IMR-90 (cell line): Measurements from ENCODE around the gene NPHP4. TPM values are rescaled to one million over a fixed set of nuclear protein-coding genes. Genes with fewer than 3 reads are reported as not detected.

ENCODE experiments used
- ATAC-seq: fragments of 200-7000 bp; cut with Tn5 transposase; 2 replicates; pipeline ENCODE4 v1.9.1; 2020; ENCODE audit warnings: low read depth, mild to moderate bottlenecking, moderate library complexity
- BruUV-seq: library from RNA; stranded (reverse); fragments of 400-500 nt; replicated peaks from 2 replicates; lab custom pipeline; 2021; lab: Mats Ljungman, UMichigan
- CTCF ChIA-PET: fragments of 300-600 bp; formaldehyde crosslinking; extraction: SDS; loops from one replicate; lab custom pipeline; 2021; ENCODE audit warnings: antibody characterized with exemption; lab: Yijun Ruan, JAX
- POLR2A ChIA-PET: fragments of 300-600 bp; sonication (Branson Sonifier 250); formaldehyde crosslinking; loops from one replicate; lab custom pipeline; 2022; ENCODE audit warnings: antibody characterized with exemption; ENCODE audit not compliant: unreplicated experiment; lab: Charles Lee
- DNase-seq: peaks from one replicate; pipeline ENCODE4 v3.0.0; 2013
- H2AFZ ChIP-seq: replicated peaks from 2 replicates; pipeline ENCODE3; 2013; ENCODE audit warnings: low read length, mild to moderate bottlenecking; ENCODE audit not compliant: poor library complexity
- H2AK5ac ChIP-seq: 2 replicates; pipeline ENCODE4 v1.6.1; 2013; ENCODE audit warnings: low read depth, low read length, inconsistent platforms
- H2AK9ac ChIP-seq: replicated peaks from 2 replicates; pipeline ENCODE3; 2013; ENCODE audit warnings: mild to moderate bottlenecking, low read depth, low read length, moderate library complexity; ENCODE audit not compliant: poor library complexity
- H2BK120ac ChIP-seq: 2 replicates; pipeline ENCODE4 v1.6.1; 2013; ENCODE audit warnings: low read depth, low read length, inconsistent platforms
- H2BK15ac ChIP-seq: 3 replicates; pipeline ENCODE4 v1.6.1; 2013; ENCODE audit warnings: low read depth, low read length, inconsistent platforms
- H2BK20ac ChIP-seq: 2 replicates; pipeline ENCODE4 v1.6.1; 2013; ENCODE audit warnings: low read depth, mild to moderate bottlenecking, inconsistent platforms, low read length, moderate library complexity
- H2BK5ac ChIP-seq: 2 replicates; pipeline ENCODE4 v1.6.1; 2013; ENCODE audit warnings: mild to moderate bottlenecking, low read depth, low read length, inconsistent platforms; ENCODE audit not compliant: poor library complexity, severe bottlenecking
- H3K14ac ChIP-seq: replicated peaks from 2 replicates; pipeline ENCODE4 v1.6.1; 2013; ENCODE audit warnings: low read depth, low read length, inconsistent platforms
- H3K18ac ChIP-seq: 2 replicates; pipeline ENCODE4 v1.6.1; 2013; ENCODE audit warnings: low read depth, low read length, control low read depth
- H3K23ac ChIP-seq: 2 replicates; pipeline ENCODE4 v1.6.1; 2013; ENCODE audit warnings: low read depth, low read length, inconsistent platforms
- H3K27ac ChIP-seq: 2 replicates; pipeline ENCODE4 v1.5.1; 2013; ENCODE audit warnings: mild to moderate bottlenecking, control low read depth, low read length; ENCODE audit not compliant: insufficient read depth
- H3K27me3 ChIP-seq: 2 replicates; pipeline ENCODE4 v1.6.1; 2013; ENCODE audit warnings: low read length; ENCODE audit not compliant: control insufficient read depth, insufficient read depth
- H3K36me3 ChIP-seq: 2 replicates; pipeline ENCODE4 v1.6.1; 2013; ENCODE audit warnings: low read length, mixed read lengths; ENCODE audit not compliant: control insufficient read depth, insufficient read depth
- H3K4ac ChIP-seq: 2 replicates; pipeline ENCODE4 v1.6.1; 2013; ENCODE audit warnings: low read depth, low read length, inconsistent platforms
- H3K4me1 ChIP-seq: 2 replicates; pipeline ENCODE4 v1.6.1; 2013; ENCODE audit warnings: low read length, mixed read lengths; ENCODE audit not compliant: control insufficient read depth, insufficient read depth
- H3K4me2 ChIP-seq: 2 replicates; pipeline ENCODE4 v1.6.1; 2013; ENCODE audit warnings: low read depth, mild to moderate bottlenecking, control low read depth, low read length, moderate library complexity
- H3K4me3 ChIP-seq: 2 replicates; pipeline ENCODE4 v1.5.1; 2013; ENCODE audit warnings: low read depth, mild to moderate bottlenecking, control low read depth, low read length, moderate library complexity; ENCODE audit not compliant: insufficient read depth
- H3K56ac ChIP-seq: 2 replicates; pipeline ENCODE4 v1.6.1; 2013; ENCODE audit warnings: low read length, inconsistent platforms; ENCODE audit not compliant: insufficient read depth; ENCODE audit errors: extremely low read depth
- H3K79me1 ChIP-seq, 2 experiments: 2 replicates each; pipeline ENCODE4 v1.6.1; 2013; ENCODE audit warnings: low read length in 2 of 2, inconsistent platforms in 1 of 2, low read depth in 1 of 2
- H3K9ac ChIP-seq: 2 replicates; pipeline ENCODE4 v1.6.1; 2013; ENCODE audit warnings: low read depth, low read length, control low read depth
- H3K9me1 ChIP-seq: 2 replicates; pipeline ENCODE4 v1.6.1; 2013; ENCODE audit warnings: low read length, inconsistent platforms; ENCODE audit not compliant: insufficient read depth
- H3K9me3 ChIP-seq: 2 replicates; pipeline ENCODE4 v1.6.1; 2013; ENCODE audit warnings: low read length; ENCODE audit not compliant: control insufficient read depth, insufficient read depth
- H4K20me1 ChIP-seq: 2 replicates; pipeline ENCODE4 v1.6.1; 2013; ENCODE audit warnings: low read length, inconsistent platforms; ENCODE audit not compliant: insufficient read depth
- H4K5ac ChIP-seq: 2 replicates; pipeline ENCODE4 v1.6.1; 2013; ENCODE audit warnings: mild to moderate bottlenecking, low read depth, low read length, control low read depth
- H4K8ac ChIP-seq, 2 experiments: 2 replicates each; pipeline ENCODE4 v1.6.1; 2013; ENCODE audit warnings: low read depth in 2 of 2, low read length in 2 of 2, control low read depth in 1 of 2, inconsistent platforms in 1 of 2
- H4K91ac ChIP-seq: 2 replicates; pipeline ENCODE4 v1.6.1; 2013; ENCODE audit warnings: low read depth, low read length, inconsistent platforms; ENCODE audit not compliant: insufficient read depth
- CTCF ChIP-seq: conservative IDR thresholded peaks from 2 replicates; pipeline ENCODE4 v1.5.1; 2012; ENCODE audit warnings: mild to moderate bottlenecking, low read depth, low read length, improper control_type of control experiment
- FOS ChIP-seq: fragments of 150-350 bp; IDR thresholded peaks from 2 replicates; pipeline ENCODE4 v1.6.1; 2016; ENCODE audit warnings: low read depth, low read length
- MAFK ChIP-seq: IDR thresholded peaks from 2 replicates; pipeline ENCODE4 v1.6.1; 2012; ENCODE audit warnings: low read depth, low read length, improper control_type of control experiment
- MAZ ChIP-seq: IDR thresholded peaks from 2 replicates; pipeline ENCODE4 v1.6.1; 2012; ENCODE audit warnings: low read depth, mild to moderate bottlenecking, low read length, improper control_type of control experiment, moderate library complexity, borderline replicate concordance
- NFE2L2 ChIP-seq: fragments of 150-350 bp; IDR thresholded peaks from 2 replicates; pipeline ENCODE4 v1.6.1; 2016; ENCODE audit warnings: low read depth, mild to moderate bottlenecking, low read length
- RAD21 ChIP-seq: IDR thresholded peaks from 2 replicates; pipeline ENCODE4 v1.6.1; 2012; ENCODE audit warnings: low read length, improper control_type of control experiment
- SMC3 ChIP-seq: fragments of 150-350 bp; IDR thresholded peaks from 2 replicates; pipeline ENCODE4 v1.6.1; 2016; ENCODE audit warnings: low read depth, mild to moderate bottlenecking, antibody characterized with exemption, low read length, moderate library complexity
- WGBS, 2 experiments: methylation state at CpG; one replicate each; pipeline versions ENCODE4 v1.1.5 to v1.1.7; 2013; ENCODE audit warnings: missing lambda C conversion rate in 2 of 2; ENCODE audit not compliant: insufficient read length in 1 of 2; ENCODE audit errors: extremely low coverage in 2 of 2; 5-methylcytosine and 5-hydroxymethylcytosine counted together
- dilution Hi-C: fragments of 300-500 bp; cut with HindIII; formaldehyde crosslinking; loops from one replicate; pipeline ENCODE4 v1.14.3; 2018; ENCODE audit warnings: low sequenced_read_pairs; ENCODE audit not compliant: unreplicated experiment
- in situ Hi-C: fragments of 300-500 bp; cut with MboI; formaldehyde crosslinking; loops from 3 replicates; pipeline ENCODE4 v1.14.3; 2019; ENCODE audit warnings: low sequenced_read_pairs, inconsistent platforms, mixed read lengths
- intact Hi-C: fragments of 100-400 bp; cut with micrococcal nuclease; formaldehyde crosslinking; loops from 2 replicates; pipeline ENCODE4 v1.10.0; 2022
- polyA plus RNA-seq, 3 experiments: library from polyadenylated mRNA; depleted of rRNA; stranded (reverse); fragments of >200 nt; gene quantifications; 2 replicates each; pipeline ENCODE4 v1.2.3, GENCODE V29; 2012; ENCODE audit warnings: low replicate concordance in 1 of 3
- total RNA-seq: library from RNA; depleted of rRNA; stranded (reverse); fragments of >200 nt; gene quantifications from 2 replicates; pipeline ENCODE4 v1.2.3, GENCODE V29; 2012

Gene NPHP4
- total and polyA plus RNA-seq, 2 of the 4 experiments (the other 2 are of a cell fraction): 2.0 to 5.5 TPM

- Histone ChIP-seq H3K4me2 (no peak overlapping the region), H2AK5ac (no peak overlapping the region), H3K18ac (no peak overlapping the region), H2BK5ac (no peak overlapping the region), H3K27ac (no peak overlapping the region), H2BK20ac (no peak overlapping the region), H3K14ac (no peak overlapping the region), H2AFZ (no peak overlapping the region), H3K9me3 (no peaks in the 10 kb centered on the region), H3K23ac (no peak overlapping the region), H3K56ac (no peak overlapping the region), H2BK15ac (no peak overlapping the region), H4K91ac (no peak overlapping the region), H2BK120ac (no peak overlapping the region), H4K8ac (no peak overlapping the region), H3K79me1 (no peaks in the 10 kb centered on the region), H4K20me1 (no peaks in the 10 kb centered on the region), H3K36me3 (no peaks in the 10 kb centered on the region), H3K4me3 (no peak overlapping the region), H3K27me3 (peaks cover 17% of the 10 kb centered on the region), H3K4me1 (no peaks in the 10 kb centered on the region), H3K4ac (no peak overlapping the region), H2AK9ac (no peak overlapping the region), H3K9me1 (no peaks in the 10 kb centered on the region), H3K9ac (no peak overlapping the region), H4K5ac (no peak overlapping the region)
- BruUV-seq: no TSS peak
- WGBS, 2 experiments: 40% methylated on average over 9 of the region's 20 CpGs; no CpG with 5 or more reads in 1 of the 2 experiments
- in situ Hi-C loops (no loop called here), intact Hi-C loops (no loop called here), dilution Hi-C loops (no loop called here)
- DNase-seq (no peak), ATAC-seq (peak; percentile 47)
- TF ChIP-seq RAD21 (peak; percentile 59), CTCF (peak; percentile 54), NFE2L2 (no peak), MAFK (no peak), SMC3 (peak; percentile 50), MAZ (no peak), FOS (no peak)
- POLR2A ChIA-PET: no interaction called here
- CTCF ChIA-PET: no interaction called here
Measured at GRCh38 chr1:6041432-6042062, 49.3 kb upstream of the NPHP4 start.
